Heart left ventricle (tissue), 16 donors: ENCODE results near the gene NR3C2. TPM values are rescaled to one million over a fixed set of nuclear protein-coding genes. Genes with fewer than 3 reads are reported as not detected.

Experiments
- ATAC-seq, 4 donors: fragments of 200-7000 bp; cut with Tn5 transposase; one replicate each; pipeline ENCODE4 v1.9.1; 2020 to 2022; ENCODE audit warnings: moderate library complexity in 4 of 4, mild to moderate bottlenecking in 3 of 4, moderate number of reproducible peaks in 1 of 4
- DNase-seq, 5 donors: peaks; one replicate each; pipeline ENCODE4 v3.0.0-alpha.2; 2020
- H3K27ac ChIP-seq, 12 donors: fragments of 200-600 bp; sonication (generic) in 4 of 12; one replicate each; pipeline versions ENCODE4 v1.5.0 to v1.8.0; 2016 to 2022; ENCODE audit warnings: mild to moderate bottlenecking in 2 of 12
- H3K27me3 ChIP-seq, 9 donors: fragments of 200-600 bp; sonication (generic) in 2 of 9; one replicate each; pipeline versions ENCODE4 v1.5.1 to v1.8.0; 2016 to 2022; ENCODE audit warnings: mild to moderate bottlenecking in 3 of 9
- H3K36me3 ChIP-seq, 9 donors: fragments of 200-600 bp; sonication (generic) in 2 of 9; one replicate each; pipeline versions ENCODE4 v1.5.0 to v1.8.0; 2018 to 2022; ENCODE audit warnings: mild to moderate bottlenecking in 2 of 9
- H3K4me1 ChIP-seq, 12 donors: fragments of 200-600 bp; sonication (generic) in 4 of 12; one replicate each; pipeline versions ENCODE4 v1.5.0 to v1.8.0; 2016 to 2022; ENCODE audit warnings: mild to moderate bottlenecking in 3 of 12
- H3K4me3 ChIP-seq, 12 donors: fragments of 200-600 bp; sonication (generic) in 4 of 12; one replicate each; pipeline versions ENCODE4 v1.5.0 to v1.8.0; 2017 to 2022; ENCODE audit warnings: mild to moderate bottlenecking in 9 of 12, moderate library complexity in 4 of 12
- H3K9me3 ChIP-seq, 12 donors: fragments of 200-600 bp; sonication (generic) in 4 of 12; one replicate each; pipeline versions ENCODE4 v1.5.0 to v1.8.0; 2016 to 2022; ENCODE audit warnings: mild to moderate bottlenecking in 1 of 12
- POLR2A ChIP-seq, 2 donors: fragments of 450-650 bp; IDR thresholded peaks; one replicate each; pipeline ENCODE4 v1.6.1; 2017; ENCODE audit warnings: antibody characterized with exemption in 2 of 2, mild to moderate bottlenecking in 2 of 2, moderate library complexity in 2 of 2
- WGBS, 4 donors: extraction: QIAGEN DNeasy Blood & Tissue Kit in 2 of 4; methylation state at CpG; one replicate each; pipeline versions ENCODE4 v1.1.5 to v1.1.7; 2013 to 2018; 5-methylcytosine and 5-hydroxymethylcytosine counted together
- intact Hi-C, 10 donors: fragments of 100-400 bp; cut with DNase I; formaldehyde crosslinking; loops; one replicate each; pipeline versions ENCODE4 v1.11.1 to v1.14.2; 2022
- polyA plus RNA-seq, 2 donors: library from polyadenylated mRNA; stranded (reverse); fragments of 200-250 nt; gene quantifications; one replicate each; pipeline ENCODE4 v1.2.3, GENCODE V29; 2013
- total RNA-seq, 9 donors: library from RNA; depleted of rRNA in 2 of 9; stranded (reverse); fragments of >200 nt in 2 of 9; fragmentation: NEBNext Ultra II Directional in 3 of 9; extraction: Animal tissue kit (Norgen Biotek cat#: 25700) in 3 of 9; gene quantifications; one replicate each; pipeline versions ENCODE4 v1.1.0 to v1.2.4, GENCODE V29; 2016 to 2023
- TF ChIP-seq, protein P1 (sequence below), 12 donors: fragments of 200-600 bp; sonication (generic) in 4 of 12; IDR thresholded peaks; one replicate each; pipeline versions ENCODE4 v1.5.0 to v1.8.0; 2018 to 2022; ENCODE audit warnings: antibody characterized with exemption in 12 of 12, mild to moderate bottlenecking in 5 of 12
- donor health status: ischemic (EF 13 %, LVEDD 7.1; RV severe dilation, severe dysfunction).
- donor health status: healthy with polysubstance abuse.
- donor health status: DM: no; HTN: yes; CAD: no.
- donor health status: DM: no; HTN: no; CAD: no.
- donor health status: ischemic (EF 25% LVEDD 6.9; RV normal size, moderate dysfunction).
- donor health status: ischemic (EF 25% LVEDD 5.7; RV mildly dilated, moderate dysfunction).
- donor health status: healthy.
- donor health status: DM: yes; HTN: yes; CAD: no.
- donor health status: ischemic (EF 35%, LVEDD 5.7; RV mildly dilated, moderate dysfunction).
- donor health status: nonischemic (EF 11% LVEDD 7.7; RV severe dilation, severe dysfunction).
- donor health status: DM: yes; HTN: yes; CAD: no.
- donor health status: PGD.
- donor health status: ischemic (EF 29% LVEDD 5.4; RV normal size, mild dysfunction).
- donor health status: nonischemic (EF 23%, LVEDD 6.1; RV moderate dilation, normal function).

The NR3C2 gene
- total and polyA plus RNA-seq, 11 donors = 3.6 to 26.5 (median 18.4) TPM

- intact Hi-C loops = no loop called here
- no peak overlapping the region for H3K4me3 ChIP-seq
- DNase-seq = no peak
- no peaks in the 10 kb centered on the region for H3K27me3 ChIP-seq
- no peak for ATAC-seq
- H3K4me1 ChIP-seq = peaks cover 3 to 36% (median 24%) of the 10 kb centered on the region in 12 donors
- TF ChIP-seq POLR2A (IDR thresholded peaks at IDR 0.05) = no peak
- TF ChIP-seq, protein P1, sequence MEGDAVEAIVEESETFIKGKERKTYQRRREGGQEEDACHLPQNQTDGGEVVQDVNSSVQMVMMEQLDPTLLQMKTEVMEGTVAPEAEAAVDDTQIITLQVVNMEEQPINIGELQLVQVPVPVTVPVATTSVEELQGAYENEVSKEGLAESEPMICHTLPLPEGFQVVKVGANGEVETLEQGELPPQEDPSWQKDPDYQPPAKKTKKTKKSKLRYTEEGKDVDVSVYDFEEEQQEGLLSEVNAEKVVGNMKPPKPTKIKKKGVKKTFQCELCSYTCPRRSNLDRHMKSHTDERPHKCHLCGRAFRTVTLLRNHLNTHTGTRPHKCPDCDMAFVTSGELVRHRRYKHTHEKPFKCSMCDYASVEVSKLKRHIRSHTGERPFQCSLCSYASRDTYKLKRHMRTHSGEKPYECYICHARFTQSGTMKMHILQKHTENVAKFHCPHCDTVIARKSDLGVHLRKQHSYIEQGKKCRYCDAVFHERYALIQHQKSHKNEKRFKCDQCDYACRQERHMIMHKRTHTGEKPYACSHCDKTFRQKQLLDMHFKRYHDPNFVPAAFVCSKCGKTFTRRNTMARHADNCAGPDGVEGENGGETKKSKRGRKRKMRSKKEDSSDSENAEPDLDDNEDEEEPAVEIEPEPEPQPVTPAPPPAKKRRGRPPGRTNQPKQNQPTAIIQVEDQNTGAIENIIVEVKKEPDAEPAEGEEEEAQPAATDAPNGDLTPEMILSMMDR (IDR thresholded peaks at IDR 0.05) = no peak
- H3K36me3 ChIP-seq = no peaks in the 10 kb centered on the region
- no peak overlapping the region for H3K27ac ChIP-seq
- 72 to 88% (median 82%) methylated on average over 3 of the region's 3 CpGs for WGBS, 4 donors
- no peaks in the 10 kb centered on the region for H3K9me3 ChIP-seq
These were observed 236.7 kb downstream of the NR3C2 start for GRCh38 chr4:148205476-148205875.

DNA sequence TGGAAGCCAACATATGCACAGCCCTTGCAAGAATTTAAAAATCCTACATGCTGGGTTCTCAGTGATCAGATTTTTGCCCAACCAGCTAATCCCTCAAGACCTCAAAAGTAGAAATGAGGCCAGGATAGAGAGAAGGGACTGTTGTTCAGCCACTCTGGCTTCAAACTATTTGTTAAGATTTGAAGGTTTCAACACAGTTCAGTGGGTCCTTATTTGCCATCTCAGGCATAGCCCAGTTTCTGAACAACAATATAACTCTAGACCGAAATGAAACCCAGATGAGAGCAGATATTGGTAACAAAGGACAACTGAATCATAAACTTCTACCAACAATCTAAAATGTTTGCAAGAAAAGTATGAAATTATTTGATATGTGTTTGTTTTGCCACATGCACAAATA, 237.3 kb downstream of the NR3C2 start:
- DNase-seq (no peak), ATAC-seq (no peak)
- Histone ChIP-seq H3K4me3 (no peak overlapping the region), H3K27ac (peak overlapping the region in 1 of 12 donors; percentile 80), H3K4me1 (peaks cover 3 to 36% (median 24%) of the 10 kb centered on the region in 12 donors), H3K36me3 (no peaks in the 10 kb centered on the region), H3K27me3 (no peaks in the 10 kb centered on the region), H3K9me3 (no peaks in the 10 kb centered on the region)
- TF ChIP-seq POLR2A (IDR thresholded peaks at IDR 0.05) = no peak
- TF ChIP-seq, protein P1 (IDR thresholded peaks at IDR 0.05) = no peak
- intact Hi-C loops = no loop called here
- WGBS, 4 donors = 82 to 96% (median 93%) methylated on average over 1 of the region's 1 CpG

- peaks cover 3 to 36% (median 24%) of the 10 kb centered on the region in 12 donors for H3K4me1 ChIP-seq
- no peak for ATAC-seq
- H3K27me3 ChIP-seq = no peaks in the 10 kb centered on the region
- intact Hi-C loops = no loop called here
- no peak overlapping the region for H3K4me3 ChIP-seq
- no peaks in the 10 kb centered on the region for H3K36me3 ChIP-seq
- 53 to 61% (median 55%) methylated on average over 3 of the region's 3 CpGs for whole genome bisulfite sequencing, 4 donors
- TF ChIP-seq, protein P1 (IDR thresholded peaks at IDR 0.05) = no peak
- no peak for TF ChIP-seq POLR2A (IDR thresholded peaks at IDR 0.05)
- H3K9me3 ChIP-seq = no peaks in the 10 kb centered on the region
- DNase-seq = no peak
- H3K27ac ChIP-seq = peak overlapping the region in 8 of 12 donors; percentile 52 to 82 (median 75)
These were observed 238.0 kb downstream of the NR3C2 start for GRCh38 chr4:148204171-148204570.

DNA sequence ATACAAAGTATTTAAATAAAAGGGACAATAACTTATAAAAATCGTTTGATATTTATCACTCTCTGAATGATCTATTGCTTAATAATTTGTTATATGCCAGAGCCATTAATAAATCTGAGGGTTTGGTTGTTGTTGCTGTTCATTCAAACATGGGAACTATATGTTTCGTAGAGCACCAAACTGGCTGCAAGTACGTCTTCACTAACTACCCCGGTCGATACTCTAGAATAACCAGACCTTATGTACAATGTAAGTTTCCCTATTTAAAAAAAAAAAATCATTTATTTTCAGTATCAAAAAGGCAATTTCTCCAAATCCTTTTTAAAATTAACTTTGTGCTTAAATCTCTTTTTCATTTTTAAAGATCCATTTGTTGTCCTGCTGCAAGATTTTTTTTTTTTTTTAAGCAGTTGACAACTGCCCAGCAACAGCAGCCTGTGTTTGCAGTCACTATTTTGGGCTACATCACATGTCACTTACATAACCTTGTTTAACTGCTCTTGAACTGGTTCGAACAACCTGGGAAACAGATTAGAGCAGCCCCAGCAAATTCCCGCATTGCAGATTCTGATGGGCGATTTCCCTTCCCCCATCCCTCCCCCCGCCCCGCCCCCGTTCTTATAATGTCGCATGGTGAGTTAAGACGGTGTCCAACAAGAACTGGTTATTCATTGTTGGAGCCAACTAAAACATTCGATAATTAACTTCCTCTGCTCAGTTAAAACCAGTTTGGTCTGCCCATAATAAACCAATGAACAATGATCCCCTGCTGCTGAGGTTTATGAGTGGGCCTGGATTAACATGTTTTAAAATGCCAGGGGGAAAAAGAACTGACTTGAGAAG, 238.9 kb downstream of the NR3C2 start:
- H3K27me3 ChIP-seq = no peaks in the 10 kb centered on the region
- TF ChIP-seq POLR2A (IDR thresholded peaks at IDR 0.05) = no peak
- TF ChIP-seq, protein P1 (IDR thresholded peaks at IDR 0.05) = no peak
- peak overlapping the region; percentile 31 to 83 (median 69) for H3K27ac ChIP-seq
- peak overlapping the region in 7 of 12 donors; percentile 0 to 34 (median 17) for H3K4me3 ChIP-seq
- peaks cover 3 to 36% (median 24%) of the 10 kb centered on the region in 12 donors for H3K4me1 ChIP-seq
- ATAC-seq (peak; percentile 88 to 96 (median 90)), DNase-seq (peak in 3 of 5 donors; percentile 49 to 55 (median 52))
- no peaks in the 10 kb centered on the region for H3K36me3 ChIP-seq
- intact Hi-C loops = loop anchor here in 1 of 10 donors (2.0 kb wide), 1 partner anchor 240 kb away; the partner anchor contains the start of gene NR3C2
- 17 to 20% (median 19%) methylated on average over 14 of the region's 14 CpGs for WGBS, 4 donors
- no peaks in the 10 kb centered on the region for H3K9me3 ChIP-seq
